ENCODE results near the gene BTG3. TPM values are rescaled to one million over a fixed set of nuclear protein-coding genes. Genes with fewer than 3 reads are reported as not detected.

Gene BTG3
- total and polyA plus RNA-seq, 9 of the 15 experiments (the other 6 are each of a cell fraction or from before 2014, with no cell fraction given) = 11.7 to 43.0 (median 29.7) TPM

GRCh38 chr21:17612565-17613241 is at the start of gene BTG3 (continued):
- TF ChIP-seq ELF4 (CRISPR knock-in tag; IDR thresholded peaks at IDR 0.05) (no peak), SOX6 (IDR thresholded peaks at IDR 0.05) (no peak; the same call in 1 of the 2 replicates), TEAD4 (IDR thresholded peaks at IDR 0.05; ENCODE audit: low read length) (no peak), TEAD4 (CRISPR knock-in tag; IDR thresholded peaks at IDR 0.05; ENCODE audit: borderline replicate concordance) (no peak; the same call in 1 of the 2 replicates), CREB1 (IDR thresholded peaks at IDR 0.05) (peak; percentile 52; the same call in 1 of the 2 replicates), CREB1 (CRISPR knock-in tag; IDR thresholded peaks at IDR 0.05) (no peak; the same call in 1 of the 2 replicates), SIX5 (IDR thresholded peaks at IDR 0.05; ENCODE audit: borderline replicate concordance in 1 of 2, insufficient read depth in 1 of 2, low read depth in 1 of 2, low read length in 2 of 2) (no peak), HEY1 (CRISPR knock-in tag; IDR thresholded peaks at IDR 0.05; ENCODE audit: borderline replicate concordance) (no peak), CSDE1 (IDR thresholded peaks at IDR 0.05) (no peak), ZBTB43 (CRISPR knock-in tag; IDR thresholded peaks at IDR 0.05) (peak; percentile 48; the same call in 1 of the 2 replicates), PREB (CRISPR knock-in tag; IDR thresholded peaks at IDR 0.05) (no peak), ZBTB12 (CRISPR knock-in tag; IDR thresholded peaks at IDR 0.05) (no peak), ZNF507 (tag; conservative IDR thresholded peaks at IDR 0.05) (no peak), ELK1 (CRISPR knock-in tag; IDR thresholded peaks at IDR 0.05) (no peak), NFE2L1 (tag; IDR thresholded peaks at IDR 0.05; ENCODE audit: borderline replicate concordance, low read depth) (no peak), IRF2 (CRISPR knock-in tag; IDR thresholded peaks at IDR 0.05) (no peak), ASH1L (IDR thresholded peaks at IDR 0.05; ENCODE audit: borderline replicate concordance, low read depth, partially characterized antibody) (no peak), ZNF79 (CRISPR knock-in tag; IDR thresholded peaks at IDR 0.05; ENCODE audit: low read depth) (no peak)

All from K562 (cell line).